Right renal cortex interstitium (tissue), 3 donors: ENCODE data around the gene FABP3. TPM values are rescaled to one million over a fixed set of nuclear protein-coding genes. Genes with fewer than 3 reads are reported as not detected.
"Not testable (repeated sequence)": the region's sequence is repeated elsewhere in the genome, so short reads cannot be mapped to it uniquely, and the experiment has no call there.

Experiments used
- DNase-seq, 3 donors: peaks; one replicate each; pipeline ENCODE4 v3.0.0-alpha.2; 2013; ENCODE audit warnings: low read depth in 3 of 3, low spot score in 2 of 3
- polyA plus RNA-seq, 3 donors: library from polyadenylated mRNA; unstranded; fragments of 120-200 nt; gene quantifications; one replicate each; pipeline ENCODE4 v1.2.1, GENCODE V29; 2013; ENCODE audit not compliant: insufficient read length in 3 of 3

Gene FABP3
- polyA plus RNA-seq, 3 donors, result 77.2 to 91.3 (median 87.8) TPM

GRCh38 chr1:31399976-31400375, 27.1 kb upstream of the FABP3 start:
- no peak for DNase-seq

DNA sequence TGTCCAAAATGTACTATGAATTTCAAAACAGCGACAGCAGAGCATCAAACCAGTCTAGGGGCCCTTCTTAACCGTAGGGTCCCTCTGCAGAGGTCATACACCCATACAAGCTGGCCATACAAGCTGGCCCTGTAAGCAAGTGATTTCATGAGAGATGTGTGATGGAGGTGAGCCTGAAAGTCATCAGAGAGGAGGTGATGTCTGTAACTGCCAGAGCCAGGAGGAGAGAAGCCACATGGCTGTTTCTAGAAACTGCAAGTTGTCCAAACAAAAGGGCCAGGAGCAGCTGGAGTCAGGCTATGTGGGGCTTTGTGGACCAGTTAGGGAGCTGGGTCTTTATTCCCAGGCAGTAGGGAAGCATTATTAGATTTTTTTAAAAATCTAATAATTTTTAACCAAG, 25.4 kb upstream of the FABP3 start:
- no peak for DNase-seq

DNA sequence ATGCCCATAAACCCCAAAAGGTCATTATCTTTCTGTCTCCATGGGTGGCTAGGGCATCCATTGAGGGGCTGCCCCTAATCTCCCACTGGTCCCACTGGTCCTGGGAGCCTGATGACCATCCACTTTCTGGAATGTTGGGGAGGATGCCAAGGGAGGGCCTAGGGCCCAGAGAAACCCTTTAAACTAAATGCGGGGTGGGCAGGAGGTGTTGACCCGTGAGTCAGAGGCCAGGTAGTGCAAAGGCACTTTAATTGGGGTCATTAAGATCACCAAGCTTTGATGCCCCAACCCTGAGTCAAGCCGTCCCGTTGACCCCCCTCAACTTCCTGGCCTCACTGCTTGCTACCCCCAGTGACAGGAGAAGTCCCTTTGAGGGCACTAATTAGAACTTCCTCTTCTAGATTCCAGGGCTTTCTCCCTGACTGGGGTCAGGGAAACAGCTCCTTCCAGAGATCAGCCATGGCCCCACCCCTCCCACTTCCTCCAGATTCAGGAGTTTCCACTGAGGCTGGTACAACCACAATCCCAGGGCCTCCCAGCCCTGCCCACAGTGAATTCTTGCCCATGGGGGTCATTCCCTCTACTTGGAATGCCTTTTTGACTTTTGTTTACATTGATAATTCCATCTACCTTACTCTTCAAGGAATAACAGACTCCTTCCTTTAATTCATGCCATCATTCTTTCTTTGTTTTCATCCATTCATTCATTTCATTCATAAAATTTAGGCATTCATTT, 24.7 kb upstream of the FABP3 start:
- no peak for DNase-seq

- no peak for DNase-seq
These were observed 23.9 kb upstream of the FABP3 start for GRCh38 chr1:31396633-31397351.

- peak in 2 of 3 donors; percentile 55 to 68 for DNase-seq
These were observed 21.8 kb upstream of the FABP3 start for GRCh38 chr1:31394584-31395193.

- DNase-seq, result no peak
These were observed 20.6 kb upstream of the FABP3 start for GRCh38 chr1:31393463-31393862.

DNA sequence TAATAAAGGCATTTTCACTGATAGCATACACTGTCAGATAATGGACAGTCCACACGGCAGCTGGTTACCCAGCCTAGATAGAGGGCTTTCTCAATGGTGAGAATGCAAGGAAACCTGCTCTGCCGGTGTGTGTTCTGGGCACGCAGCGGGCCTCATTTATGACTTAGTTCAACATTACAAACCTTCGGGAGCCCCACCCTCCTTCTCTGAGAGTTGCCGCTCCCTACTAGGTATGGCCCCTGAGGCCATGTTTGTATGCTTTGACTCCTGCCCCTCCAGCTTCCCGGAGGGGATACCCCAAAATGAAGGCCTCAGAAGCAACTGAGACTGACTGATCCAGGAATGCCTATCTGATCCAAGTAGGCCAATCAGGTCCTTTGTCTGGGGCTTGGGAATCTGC, 17.2 kb upstream of the FABP3 start:
- DNase-seq, result no peak

- no peak for DNase-seq
These were observed 16.7 kb upstream of the FABP3 start for GRCh38 chr1:31389616-31390015.

- no peak for DNase-seq
These were observed 14.7 kb upstream of the FABP3 start for GRCh38 chr1:31387612-31388011.

GRCh38 chr1:31386576-31387243, 13.8 kb upstream of the FABP3 start:
- not testable (repeated sequence) for DNase-seq

DNA sequence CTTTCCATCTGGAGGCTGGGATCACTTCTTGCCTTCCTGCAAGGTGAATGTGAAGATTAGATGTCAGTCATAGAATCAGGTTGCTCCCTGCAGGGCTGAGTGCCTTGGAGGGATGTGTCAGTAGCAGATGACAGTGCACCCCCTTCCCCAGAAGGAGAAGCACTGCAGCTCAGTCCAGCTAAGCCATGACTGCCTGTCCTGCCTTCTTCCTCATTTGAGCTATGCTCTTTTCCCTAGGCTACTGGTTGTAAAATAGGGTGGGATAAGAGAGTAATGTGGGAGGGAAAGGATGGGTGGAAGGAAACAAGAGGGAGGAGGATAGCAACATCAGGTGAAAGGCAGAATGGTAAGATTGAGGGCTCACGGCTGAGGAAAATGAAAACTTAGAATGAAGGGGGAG, 11.1 kb upstream of the FABP3 start:
- no peak for DNase-seq

DNA sequence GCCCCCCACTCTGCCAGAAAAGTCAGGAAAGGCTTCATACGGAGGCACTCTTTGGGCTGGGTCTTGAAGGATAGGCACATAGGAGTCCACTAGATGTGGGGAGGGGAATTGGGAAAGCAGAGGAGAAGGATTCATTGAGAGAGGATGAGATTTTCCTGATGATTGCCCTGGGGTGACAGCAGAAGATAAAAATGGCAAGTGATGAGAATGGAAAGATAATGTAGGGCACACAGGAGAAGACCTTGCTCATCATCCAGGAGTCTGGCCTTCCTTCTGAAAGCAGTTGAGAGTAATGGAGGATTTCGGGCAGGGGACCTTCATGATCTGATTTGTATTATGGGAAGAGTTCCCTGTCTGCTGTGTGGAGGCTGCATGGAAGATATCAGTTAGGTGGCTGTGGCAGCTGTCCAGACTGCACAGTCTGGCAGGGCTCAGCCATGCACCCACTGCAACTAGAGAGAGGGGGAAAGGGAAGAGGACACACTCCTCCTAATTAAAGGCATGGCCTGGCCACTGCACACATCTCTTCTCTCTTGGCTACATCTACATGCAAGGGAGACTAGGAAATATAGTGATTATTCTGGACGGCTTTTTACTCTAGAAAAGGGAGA, 9.6 kb upstream of the FABP3 start:
- DNase-seq, result no peak

GRCh38 chr1:31381394-31382294, 8.8 kb upstream of the FABP3 start:
- no peak for DNase-seq

DNA sequence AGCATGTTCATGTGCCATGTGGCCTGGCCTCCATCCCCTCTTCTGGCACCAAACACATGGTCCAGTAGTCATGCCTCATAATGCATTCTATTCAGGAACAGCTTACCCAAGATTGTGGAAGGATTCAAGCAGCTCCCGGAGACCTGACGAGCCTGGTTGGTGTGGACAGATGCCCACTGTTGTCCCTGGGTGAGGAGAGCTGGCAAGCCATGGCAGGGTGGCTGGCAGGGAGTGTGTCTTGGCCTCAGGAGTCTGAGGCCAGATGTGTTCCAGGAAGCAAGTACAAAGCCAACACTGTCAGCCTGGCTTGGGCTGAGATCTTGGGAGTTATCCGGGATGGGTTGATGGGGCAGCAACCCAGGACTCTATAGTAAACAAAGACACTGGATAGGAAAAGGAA, 7.3 kb upstream of the FABP3 start:
- no peak for DNase-seq

- no peak for DNase-seq
These were observed 5.1 kb upstream of the FABP3 start for GRCh38 chr1:31378001-31378400.

- DNase-seq, result no peak
These were observed 4.5 kb upstream of the FABP3 start for GRCh38 chr1:31377364-31377863.

DNA sequence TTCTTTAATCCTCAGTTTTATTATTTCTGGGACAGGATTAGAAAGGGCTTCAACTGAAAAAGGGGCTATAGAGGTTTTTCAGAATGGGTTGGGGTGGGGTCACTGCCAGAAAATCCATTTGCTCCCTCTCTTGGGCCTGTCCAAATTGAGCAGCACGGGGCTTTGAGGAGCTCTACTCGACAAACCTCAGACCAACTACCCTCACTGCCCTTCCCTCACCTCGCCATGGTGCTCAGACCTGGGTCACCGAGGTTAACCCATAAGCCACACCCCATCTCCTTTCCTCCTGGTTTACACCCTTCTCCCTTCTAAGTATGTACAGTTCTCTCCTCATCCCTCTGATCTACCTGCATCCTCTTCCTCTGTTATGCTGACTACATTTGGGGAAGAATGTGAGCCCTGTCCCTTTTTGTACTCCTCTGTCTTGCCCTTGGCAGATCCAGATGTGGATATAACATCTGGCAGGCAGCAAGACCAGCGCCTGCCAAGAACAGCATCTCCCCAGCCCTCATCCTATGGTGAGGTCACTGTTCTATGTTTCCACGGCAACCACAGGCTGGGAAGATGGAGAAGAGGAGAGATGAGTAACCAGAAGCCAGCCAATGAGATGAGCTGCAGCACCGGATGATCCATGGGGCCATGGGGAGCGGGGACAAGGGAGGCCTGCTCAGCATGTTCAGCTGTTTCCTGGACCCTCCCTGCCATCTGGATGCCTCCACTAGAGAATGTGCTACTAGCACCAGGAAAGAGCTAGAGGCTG, 3.7 kb upstream of the FABP3 start:
- DNase-seq, result no peak

DNA sequence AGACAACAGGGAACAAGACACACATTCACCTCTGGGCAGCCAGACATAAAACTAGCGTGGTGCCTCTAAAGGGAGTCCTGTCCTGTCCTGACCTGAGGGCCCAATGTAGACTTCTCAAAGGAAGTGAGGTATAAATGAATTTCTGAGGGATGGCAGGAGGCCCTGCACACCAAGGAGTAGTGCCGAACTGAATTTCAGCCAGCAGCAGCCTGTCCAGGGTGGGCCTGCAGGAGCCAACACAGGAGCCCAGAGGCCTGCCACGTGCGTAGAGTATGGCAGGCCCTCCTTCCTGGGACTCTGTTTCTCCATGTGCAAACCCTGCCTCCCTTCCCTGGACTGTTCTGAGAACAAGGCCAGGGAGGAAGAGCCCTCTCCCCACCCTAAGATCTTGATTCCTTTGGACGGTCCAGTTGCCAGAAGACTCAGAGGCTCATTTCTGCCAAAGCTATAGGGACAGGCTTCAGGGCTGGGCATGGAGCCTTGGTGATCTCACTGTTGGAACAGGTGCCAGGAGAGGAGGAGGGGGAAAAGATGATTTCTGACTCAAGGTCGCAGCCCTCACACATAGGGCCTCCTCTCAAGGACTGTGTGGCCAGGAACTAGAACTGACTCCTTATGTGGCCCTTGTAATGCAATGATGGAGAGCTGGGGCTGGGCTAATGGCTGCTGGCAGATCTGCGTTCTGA, 1.8 kb upstream of the FABP3 start:
- DNase-seq, result no peak
